ENCODE data around the gene ANKRD60.

The ANKRD60 gene

GRCh38 chr20:58256842-58257241 is 28.4 kb upstream of the ANKRD60 start:
- DNase-seq (ENCODE audit: low spot score), result no peak
- in situ Hi-C loops (cut with MboI; ENCODE audit: low pct_unique_long_range_greater_than_20kb, low sequenced_read_pairs, unreplicated experiment), result no loop called here
- no peak for TF ChIP-seq CTCF (IDR thresholded peaks at IDR 0.05; ENCODE audit: extremely low read depth, insufficient read depth, missing control alignments)

GRCh38 chr20:58256307-58256706 is 27.9 kb upstream of the ANKRD60 start:
- no peak for TF ChIP-seq CTCF (IDR thresholded peaks at IDR 0.05; ENCODE audit: extremely low read depth, insufficient read depth, missing control alignments)

GRCh38 chr20:58254890-58255289 is 26.4 kb upstream of the ANKRD60 start:
- DNase-seq (ENCODE audit: low spot score), result no peak
- in situ Hi-C loops (cut with MboI; ENCODE audit: low pct_unique_long_range_greater_than_20kb, low sequenced_read_pairs, unreplicated experiment), result no loop called here

More at GRCh38 chr20:58256307-58256706, 27.9 kb upstream of the ANKRD60 start:
- in situ Hi-C loops (cut with MboI; ENCODE audit: low pct_unique_long_range_greater_than_20kb, low sequenced_read_pairs, unreplicated experiment), result no loop called here
- DNase-seq (ENCODE audit: low spot score), result no peak

GRCh38 chr20:58251979-58252591 is 23.6 kb upstream of the ANKRD60 start:
- in situ Hi-C loops (cut with MboI; ENCODE audit: low pct_unique_long_range_greater_than_20kb, low sequenced_read_pairs, unreplicated experiment), result no loop called here
- TF ChIP-seq CTCF (IDR thresholded peaks at IDR 0.05; ENCODE audit: extremely low read depth, insufficient read depth, missing control alignments), result no peak
- DNase-seq (ENCODE audit: low spot score), result no peak

More at GRCh38 chr20:58254890-58255289, 26.4 kb upstream of the ANKRD60 start:
- no peak for TF ChIP-seq CTCF (IDR thresholded peaks at IDR 0.05; ENCODE audit: extremely low read depth, insufficient read depth, missing control alignments)

GRCh38 chr20:58251348-58251978 is 23.0 kb upstream of the ANKRD60 start:
- in situ Hi-C loops (cut with MboI; ENCODE audit: low pct_unique_long_range_greater_than_20kb, low sequenced_read_pairs, unreplicated experiment), result no loop called here
- no peak for TF ChIP-seq CTCF (IDR thresholded peaks at IDR 0.05; ENCODE audit: extremely low read depth, insufficient read depth, missing control alignments)
- DNase-seq (ENCODE audit: low spot score), result no peak

- in situ Hi-C loops (cut with MboI; ENCODE audit: low pct_unique_long_range_greater_than_20kb, low sequenced_read_pairs, unreplicated experiment), result loop anchor here (25.0 kb wide), 2 partner anchors 441 to 591 kb away; partner anchors contain the start of gene NPEPL1
- no peak for DNase-seq (ENCODE audit: low spot score)
- no peak for TF ChIP-seq CTCF (IDR thresholded peaks at IDR 0.05; ENCODE audit: extremely low read depth, insufficient read depth, missing control alignments)
These were observed 17.9 kb upstream of the ANKRD60 start for GRCh38 chr20:58246346-58246745.
